ENCODE results near the gene HDAC4. TPM values are rescaled to one million over a fixed set of nuclear protein-coding genes. Genes with fewer than 3 reads are reported as not detected.

HDAC4 gene
- total and polyA plus RNA-seq, 2 of the 8 experiments (the other 6 are each of a cell fraction or from before 2014, with no cell fraction given), result 15.4 to 31.5 TPM

- TF ChIP-seq GABPA (IDR thresholded peaks at IDR 0.05; ENCODE audit: borderline replicate concordance, insufficient read depth, low read length), result no peak
- TF ChIP-seq, protein P1, sequence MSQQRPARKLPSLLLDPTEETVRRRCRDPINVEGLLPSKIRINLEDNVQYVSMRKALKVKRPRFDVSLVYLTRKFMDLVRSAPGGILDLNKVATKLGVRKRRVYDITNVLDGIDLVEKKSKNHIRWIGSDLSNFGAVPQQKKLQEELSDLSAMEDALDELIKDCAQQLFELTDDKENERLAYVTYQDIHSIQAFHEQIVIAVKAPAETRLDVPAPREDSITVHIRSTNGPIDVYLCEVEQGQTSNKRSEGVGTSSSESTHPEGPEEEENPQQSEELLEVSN (IDR thresholded peaks at IDR 0.05), result no peak
- no peak for TF ChIP-seq CEBPB (IDR thresholded peaks at IDR 0.05; ENCODE audit: low read depth, low read length)
- TF ChIP-seq, protein P2, sequence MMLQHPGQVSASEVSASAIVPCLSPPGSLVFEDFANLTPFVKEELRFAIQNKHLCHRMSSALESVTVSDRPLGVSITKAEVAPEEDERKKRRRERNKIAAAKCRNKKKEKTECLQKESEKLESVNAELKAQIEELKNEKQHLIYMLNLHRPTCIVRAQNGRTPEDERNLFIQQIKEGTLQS (IDR thresholded peaks at IDR 0.05; ENCODE audit: insufficient read depth, low read depth, low read length), result no peak
- TF ChIP-seq RFX5 (IDR thresholded peaks at IDR 0.05; ENCODE audit: borderline replicate concordance, low read depth, low read length), result no peak
- TF ChIP-seq BCL11A (IDR thresholded peaks at IDR 0.05; ENCODE audit: low read depth in 2 of 2, low read length in 2 of 2), result no peak
Measured at GRCh38 chr2:239202836-239203235, 198.0 kb downstream of the HDAC4 start (continued).

Measured in H1 (cell line).